GM18505 (cell line): ENCODE results near the gene FNBP1.

Experiments used
- ATAC-seq: cut with Tn5 transposase; IDR thresholded peaks from one replicate; pipeline ENCODE4 v1.9.1; 2021; ENCODE audit not compliant: unreplicated experiment
- POLR2A ChIP-seq: IDR thresholded peaks from 4 replicates; pipeline ENCODE4 v1.6.1; 2011; ENCODE audit warnings: borderline replicate concordance; ENCODE audit not compliant: insufficient read depth, insufficient read length; ENCODE audit errors: extremely low read depth

The FNBP1 gene

GRCh38 chr9:129881547-129882324 lies 161.3 kb downstream of the FNBP1 start:
- TF ChIP-seq POLR2A: no peak
- no peak for ATAC-seq

GRCh38 chr9:129880654-129881546 lies 162.1 kb downstream of the FNBP1 start:
- TF ChIP-seq POLR2A: no peak
- ATAC-seq: no peak

GRCh38 chr9:129879991-129880653 lies 162.9 kb downstream of the FNBP1 start:
- no peak for TF ChIP-seq POLR2A
- ATAC-seq: no peak

- TF ChIP-seq POLR2A: no peak
- ATAC-seq: no peak
These were observed 163.8 kb downstream of the FNBP1 start for GRCh38 chr9:129879103-129879699.

- no peak for ATAC-seq
- no peak for TF ChIP-seq POLR2A
These were observed 164.7 kb downstream of the FNBP1 start for GRCh38 chr9:129878291-129878690.

GRCh38 chr9:129876815-129877214 lies 166.2 kb downstream of the FNBP1 start:
- no peak for TF ChIP-seq POLR2A
- ATAC-seq: no peak

- ATAC-seq: no peak
- TF ChIP-seq POLR2A: no peak
These were observed 167.1 kb downstream of the FNBP1 start for GRCh38 chr9:129875687-129876395.

- TF ChIP-seq POLR2A: no peak
- ATAC-seq: no peak
These were observed 167.8 kb downstream of the FNBP1 start for GRCh38 chr9:129875181-129875611.

- ATAC-seq: no peak
- no peak for TF ChIP-seq POLR2A
These were observed 168.5 kb downstream of the FNBP1 start for GRCh38 chr9:129874261-129875101.

- ATAC-seq: no peak
- no peak for TF ChIP-seq POLR2A
These were observed 169.3 kb downstream of the FNBP1 start for GRCh38 chr9:129873563-129874190.

- no peak for TF ChIP-seq POLR2A
- ATAC-seq: no peak
These were observed 171.9 kb downstream of the FNBP1 start for GRCh38 chr9:129871046-129871445.
